Caki2 (cell line): ENCODE results near the gene TES. TPM values are rescaled to one million over a fixed set of nuclear protein-coding genes. Genes with fewer than 3 reads are reported as not detected.

ENCODE experiments used
- DNase-seq: peaks from one replicate; pipeline ENCODE4 v3.0.0-alpha.2; 2015; ENCODE audit warnings: low read depth
- in situ Hi-C: cut with HindIII; loops from 2 replicates; pipeline ENCODE4 v1.10.0; 2016; ENCODE audit warnings: low sequenced_read_pairs, low pct_unique_long_range_greater_than_20kb, mixed read lengths
- total RNA-seq: library from RNA; depleted of rRNA; stranded (reverse); fragments of >200 nt; shearing (Covaris generic); gene quantifications from 2 replicates; pipeline ENCODE4 v1.2.3, GENCODE V29; 2014; ENCODE audit warnings: low replicate concordance

The TES gene
- total RNA-seq, 1 experiment from 2014 or later = 134 TPM

DNA sequence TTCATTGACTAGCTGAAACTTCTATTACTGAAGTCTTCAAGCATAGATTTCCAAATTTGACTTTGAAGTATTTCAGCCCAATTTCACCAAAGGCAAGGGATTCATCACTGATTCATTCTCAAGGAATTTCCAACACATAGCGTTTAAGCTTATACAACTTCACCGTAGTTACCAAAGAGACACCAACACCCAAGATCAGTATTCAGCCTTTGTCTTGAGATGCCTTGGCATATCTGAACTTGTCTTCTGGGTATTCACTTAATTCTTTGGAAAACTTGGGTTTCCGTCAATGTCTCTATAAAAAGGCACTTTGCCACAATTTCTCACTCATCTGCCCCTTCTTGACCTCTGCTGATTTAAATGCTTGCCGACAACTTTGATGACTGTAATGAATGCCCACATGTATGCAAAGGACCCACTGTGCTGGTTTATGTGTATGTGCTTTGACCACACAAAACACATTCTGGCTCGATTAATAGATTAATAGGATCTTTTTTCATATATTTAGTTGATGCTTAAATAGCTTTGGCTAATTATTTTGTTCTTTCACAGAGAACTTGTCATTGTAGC, 49.6 kb downstream of the TES start:
- peak; percentile 52 for DNase-seq
- in situ Hi-C loops = loop anchor here (10.0 kb wide), 1 partner anchor 335 kb away; no protein-coding TSS in a partner anchor

DNA sequence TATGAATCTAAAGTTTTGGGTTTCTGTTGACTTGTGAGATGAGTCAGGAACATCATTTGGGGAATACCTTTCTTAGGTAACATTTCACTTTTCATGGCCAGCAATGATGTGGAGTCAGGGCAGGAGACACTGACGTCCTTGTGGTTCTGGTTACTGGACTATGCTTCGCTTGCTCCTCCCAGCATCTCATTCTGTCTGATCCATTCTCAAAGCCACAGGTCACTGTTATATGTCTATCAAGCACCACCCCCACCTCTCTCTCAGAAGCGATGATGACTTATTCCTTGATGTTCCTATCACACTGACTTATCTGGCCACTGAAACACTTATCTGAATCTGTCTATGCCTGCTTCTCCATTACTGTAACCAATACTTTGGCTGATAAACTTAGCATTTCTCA, 51.6 kb downstream of the TES start:
- DNase-seq = no peak
- in situ Hi-C loops = no loop called here

DNA sequence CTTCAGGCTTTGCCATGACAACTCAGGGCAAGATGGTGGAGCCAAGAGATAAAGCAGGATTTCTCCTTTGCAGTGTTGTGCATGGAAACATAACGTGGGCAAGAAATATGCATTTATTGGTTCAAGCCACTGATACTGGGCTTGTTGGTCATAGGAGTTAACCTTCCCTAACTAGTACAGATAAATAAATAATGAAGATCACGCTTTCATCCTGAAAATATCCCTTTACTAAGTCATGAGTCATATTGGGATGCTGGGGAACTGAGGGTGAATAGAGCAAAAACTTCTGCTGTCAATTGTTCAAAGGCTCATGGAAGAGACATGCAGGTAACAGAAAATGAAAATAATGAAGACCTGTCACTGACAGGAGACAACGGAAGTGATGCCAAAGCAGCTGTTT, 55.5 kb downstream of the TES start:
- DNase-seq = no peak
- in situ Hi-C loops = no loop called here

DNA sequence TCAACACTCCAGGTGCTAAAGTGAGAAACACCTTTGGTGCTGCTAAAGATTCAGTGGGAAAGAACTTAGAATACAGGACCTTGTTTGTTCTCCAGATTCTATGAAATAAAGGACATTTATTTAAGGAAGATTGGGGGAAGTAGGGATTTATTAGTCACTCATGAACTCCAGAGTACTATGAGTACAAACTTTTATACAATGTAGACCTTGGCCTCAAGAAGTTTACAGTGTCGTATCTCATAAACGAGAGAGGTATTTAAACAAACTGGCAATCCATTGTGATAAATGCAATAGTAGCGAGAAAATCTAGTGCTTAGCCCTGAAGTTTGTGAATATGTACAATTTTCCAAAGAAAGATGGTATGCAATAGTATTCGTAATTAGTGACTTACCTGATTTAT, 59.1 kb downstream of the TES start:
- in situ Hi-C loops = no loop called here

DNA sequence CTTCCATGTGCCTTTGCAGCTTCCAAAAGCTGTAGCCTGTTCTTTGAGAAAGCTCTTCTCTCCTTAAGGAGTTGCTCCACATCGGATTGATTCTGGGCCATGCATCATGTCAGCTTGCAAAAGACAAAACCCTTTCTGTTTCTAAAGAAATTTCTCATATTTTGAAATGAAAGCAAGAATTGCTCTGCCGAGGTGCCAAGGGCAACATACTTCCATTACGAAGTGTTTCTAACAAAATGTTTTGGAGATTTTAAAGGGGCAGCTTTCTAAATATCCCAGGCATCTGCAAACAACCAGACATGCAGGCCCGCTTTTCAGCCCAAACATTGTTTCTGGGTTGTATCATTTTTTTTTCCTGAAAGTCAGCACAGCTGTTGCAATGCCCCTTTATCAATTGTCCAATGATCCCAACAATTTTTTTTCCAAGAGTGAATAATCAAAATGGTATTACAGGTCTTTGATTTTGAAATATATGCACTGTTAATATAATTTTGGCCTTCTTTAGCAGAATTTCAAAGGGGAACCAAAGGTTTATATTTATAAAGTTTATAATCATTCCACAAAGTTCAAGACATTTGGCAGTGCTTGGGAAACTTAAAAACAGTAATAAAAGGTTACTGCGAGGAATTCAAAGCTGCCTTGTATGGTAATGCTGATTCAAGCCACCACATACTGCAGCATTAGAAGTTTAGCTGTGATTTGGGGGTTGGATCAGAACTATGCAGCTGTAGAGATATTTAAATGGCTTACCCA, 61.0 kb downstream of the TES start:
- in situ Hi-C loops = no loop called here
- DNase-seq = no peak

More for the DNA sequence above, 59.1 kb downstream of the TES start:
- no peak for DNase-seq

DNA sequence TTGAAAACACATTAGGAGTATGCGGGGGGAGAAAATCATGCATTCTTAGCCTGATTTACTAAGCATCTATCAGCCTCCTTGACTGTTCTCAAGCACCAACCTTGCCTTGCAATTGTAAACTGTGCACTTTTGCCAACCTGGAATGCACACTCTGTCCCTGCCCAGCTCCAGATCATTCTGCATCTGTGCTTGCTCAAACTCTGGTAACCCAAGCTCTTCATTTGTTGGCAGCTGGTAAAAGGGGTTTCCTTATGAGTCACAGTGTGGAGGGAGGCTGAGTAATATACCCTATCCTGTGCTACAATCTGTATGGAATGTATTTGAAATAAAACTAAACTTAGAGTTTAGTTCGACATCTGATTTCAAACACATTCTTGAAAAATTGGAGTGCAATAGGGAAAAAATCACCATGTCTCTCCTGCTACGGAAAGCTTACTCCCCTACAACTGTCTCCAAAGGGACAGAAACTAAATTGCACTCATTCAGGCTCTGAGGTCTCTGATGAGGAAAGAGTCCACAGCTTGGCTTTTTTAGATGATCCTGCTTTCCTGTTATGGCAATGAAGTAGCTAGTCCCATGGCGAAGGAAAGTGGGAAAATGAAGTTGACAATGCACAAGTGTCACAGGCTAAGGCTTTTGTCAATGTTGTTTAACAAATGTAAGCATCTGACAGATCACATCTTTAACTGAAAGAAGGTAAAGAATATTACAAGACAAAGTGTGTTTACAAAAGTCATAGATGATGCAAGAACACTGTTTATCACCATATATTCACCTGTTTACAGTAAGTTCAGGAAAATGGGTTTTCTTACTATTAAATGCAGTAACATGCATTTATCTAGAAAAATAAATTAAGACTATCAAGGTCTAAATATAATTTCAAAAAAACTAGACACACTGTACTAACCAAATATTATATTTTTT, 61.9 kb downstream of the TES start:
- in situ Hi-C loops = no loop called here
- peak; percentile 74 for DNase-seq

DNA sequence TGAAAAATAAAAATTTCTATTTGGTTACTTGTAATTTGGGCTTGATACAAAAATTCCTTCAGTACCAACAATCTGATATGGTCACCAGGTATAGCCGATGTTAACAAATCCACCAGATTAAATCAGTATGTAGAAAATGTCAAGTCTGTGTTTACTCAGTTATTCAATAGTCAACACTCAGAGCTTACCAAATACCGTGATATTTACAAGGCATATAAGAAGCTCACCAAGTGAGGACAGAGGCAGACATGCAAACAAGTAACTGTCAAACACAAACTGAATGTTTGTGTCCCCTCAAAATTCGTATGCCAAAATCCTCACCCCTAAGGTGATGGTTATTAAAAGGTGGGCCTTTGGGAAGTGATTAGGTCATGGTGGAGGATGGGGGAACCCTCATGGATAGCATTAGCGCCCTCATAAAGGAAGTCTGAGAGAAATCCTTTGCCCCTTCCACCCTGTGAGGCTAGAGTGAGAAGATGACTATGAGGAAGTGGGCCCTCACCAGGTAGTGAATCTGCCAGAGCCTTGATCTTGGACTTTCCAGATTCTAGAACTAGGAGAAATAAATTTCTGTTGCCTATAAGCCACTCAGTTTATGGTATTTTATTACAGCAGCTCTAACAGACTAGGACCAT, 63.1 kb downstream of the TES start:
- in situ Hi-C loops = no loop called here
- no peak for DNase-seq

DNA sequence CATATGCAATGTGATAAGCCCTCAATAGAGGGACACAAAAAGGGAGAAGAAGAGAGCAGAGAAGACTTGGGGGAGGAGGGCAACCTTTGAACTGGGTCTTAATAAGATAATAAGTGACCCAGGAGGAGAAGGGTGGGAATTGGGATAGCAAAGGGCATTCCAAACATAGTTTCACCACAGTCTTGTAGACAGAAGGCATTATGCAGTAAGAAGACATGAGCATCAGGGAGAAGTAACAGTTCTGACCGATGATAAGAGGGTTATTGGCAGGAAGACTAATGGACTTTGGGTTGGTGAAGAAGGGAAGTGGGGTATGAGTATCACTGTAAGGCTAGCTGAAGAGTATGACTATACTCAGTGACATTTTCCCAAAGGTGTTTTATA, 63.6 kb downstream of the TES start:
- in situ Hi-C loops = no loop called here
- no peak for DNase-seq

DNA sequence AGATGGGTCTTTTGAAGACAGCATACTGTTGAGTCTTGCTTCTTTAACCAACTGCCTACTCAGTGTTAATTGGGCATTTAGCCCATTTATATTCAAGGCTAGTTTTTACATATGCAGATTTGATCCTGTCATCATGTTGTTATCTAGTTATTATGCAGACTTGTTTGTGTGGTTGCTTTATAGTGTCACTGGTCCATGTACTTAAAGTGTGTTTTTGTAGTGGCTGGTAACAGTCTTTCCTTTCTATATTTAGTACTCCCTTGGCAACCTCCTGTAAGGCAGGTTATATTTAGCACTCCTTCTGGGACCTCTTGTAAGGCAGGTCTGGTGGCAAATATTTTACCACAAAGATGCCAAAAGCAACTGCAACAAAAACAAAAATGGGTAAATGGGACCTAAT, 66.7 kb downstream of the TES start:
- no peak for DNase-seq
- in situ Hi-C loops = no loop called here

DNA sequence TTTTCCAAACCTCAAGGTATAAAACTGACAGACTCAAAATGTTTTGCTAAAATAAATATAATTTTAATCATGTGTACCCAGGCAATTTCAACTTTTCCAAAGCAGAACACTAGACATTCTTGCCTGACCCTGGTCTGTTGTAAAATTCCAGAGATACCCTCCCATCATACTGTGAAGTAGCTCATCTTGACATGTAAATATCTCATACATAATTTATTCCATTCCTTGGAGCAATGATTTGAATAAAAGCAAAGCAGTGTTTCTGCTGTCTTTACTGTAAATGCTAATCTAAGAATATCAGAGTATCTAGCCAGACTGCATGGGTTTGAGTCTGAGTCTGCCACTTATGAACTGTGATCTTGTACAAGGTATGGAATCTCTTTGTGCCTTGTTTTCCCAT, 68.9 kb downstream of the TES start:
- no peak for DNase-seq

DNA sequence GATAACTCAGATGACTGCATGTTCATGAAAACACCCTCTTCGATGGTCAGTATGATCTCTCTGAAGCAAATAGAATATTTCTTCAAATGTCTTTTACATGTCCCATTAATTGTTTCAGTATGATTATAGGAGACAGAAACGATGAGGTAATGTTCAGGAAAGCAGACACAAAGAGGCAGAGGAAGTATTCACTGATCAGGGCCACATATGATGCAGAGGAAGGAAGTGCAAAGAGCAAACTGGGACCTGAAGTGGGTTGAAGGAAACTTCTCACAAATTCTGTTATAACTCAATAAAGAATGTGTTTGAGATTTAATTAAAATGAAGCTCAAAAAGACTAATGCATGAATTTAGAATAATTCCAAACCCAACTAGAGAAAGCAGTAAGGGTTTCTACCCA, 70.5 kb downstream of the TES start:
- in situ Hi-C loops = no loop called here
- no peak for DNase-seq

More for the DNA sequence above, 68.9 kb downstream of the TES start:
- in situ Hi-C loops = no loop called here

DNA sequence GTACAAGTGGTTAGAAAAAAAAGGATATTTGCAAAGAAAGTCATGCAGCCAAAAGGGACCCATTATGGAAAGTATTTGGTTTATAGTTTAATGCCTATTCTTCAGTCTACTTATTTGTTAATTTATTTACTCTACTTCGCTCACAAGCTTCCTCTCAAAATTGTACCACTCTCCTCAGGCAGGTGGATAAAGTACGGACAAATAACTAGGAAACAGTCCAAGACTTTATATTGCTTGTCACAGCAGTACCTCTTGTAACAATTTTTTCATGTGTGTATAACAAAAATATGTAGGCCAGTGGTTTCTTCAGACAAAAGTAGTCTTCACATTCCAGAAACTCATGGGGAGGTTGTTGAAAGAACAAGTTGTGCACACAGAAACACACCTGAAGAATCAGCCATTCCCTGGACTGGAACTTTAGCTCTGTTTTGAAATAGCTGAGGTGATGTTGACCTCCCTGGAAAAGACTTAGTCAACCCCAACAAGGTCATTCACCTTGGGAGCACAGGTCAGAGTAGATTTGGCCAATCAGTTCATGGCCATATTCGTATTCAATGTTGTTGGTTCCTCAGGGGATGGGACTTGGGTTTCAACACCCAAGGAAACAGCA, 73.4 kb downstream of the TES start:
- in situ Hi-C loops = no loop called here
- no peak for DNase-seq

DNA sequence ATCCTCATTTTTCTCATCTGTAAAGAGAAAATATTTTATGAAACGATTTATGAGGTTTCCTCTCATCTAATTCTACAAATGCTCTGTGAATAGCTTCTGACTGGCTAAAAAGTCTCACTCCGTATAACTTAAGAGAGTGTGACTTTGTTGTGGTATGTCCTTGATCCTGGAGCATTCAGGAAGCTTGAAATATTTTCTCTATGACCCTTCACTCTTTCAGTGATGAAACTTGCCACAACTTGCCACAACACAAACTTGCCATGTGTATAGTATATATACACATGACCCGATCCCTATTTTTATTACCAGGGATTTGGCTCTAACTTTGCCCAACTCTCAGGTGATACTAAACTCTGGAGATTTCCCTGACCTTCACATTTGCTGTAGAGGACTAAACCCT, 74.1 kb downstream of the TES start:
- DNase-seq = no peak
- in situ Hi-C loops = no loop called here

DNA sequence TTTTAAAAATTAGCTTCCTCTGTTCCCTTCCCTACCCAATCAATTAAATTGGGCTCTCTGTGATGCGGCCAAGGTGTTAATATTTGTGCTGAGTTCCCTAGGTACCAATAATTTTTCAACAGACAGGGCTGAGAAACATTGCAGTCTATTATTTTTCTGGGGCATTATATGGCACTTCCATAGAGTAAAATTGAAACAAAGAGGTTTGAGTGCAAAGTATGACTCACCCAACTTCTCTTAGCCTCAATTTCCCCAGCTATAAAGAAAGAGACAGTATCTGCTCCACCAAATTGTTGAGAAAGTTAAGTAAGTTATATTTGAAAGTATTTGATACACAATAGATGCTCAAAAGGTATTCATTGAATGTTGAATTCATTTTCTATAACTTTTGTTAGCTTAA, 74.9 kb downstream of the TES start:
- in situ Hi-C loops = no loop called here
- DNase-seq = no peak

DNA sequence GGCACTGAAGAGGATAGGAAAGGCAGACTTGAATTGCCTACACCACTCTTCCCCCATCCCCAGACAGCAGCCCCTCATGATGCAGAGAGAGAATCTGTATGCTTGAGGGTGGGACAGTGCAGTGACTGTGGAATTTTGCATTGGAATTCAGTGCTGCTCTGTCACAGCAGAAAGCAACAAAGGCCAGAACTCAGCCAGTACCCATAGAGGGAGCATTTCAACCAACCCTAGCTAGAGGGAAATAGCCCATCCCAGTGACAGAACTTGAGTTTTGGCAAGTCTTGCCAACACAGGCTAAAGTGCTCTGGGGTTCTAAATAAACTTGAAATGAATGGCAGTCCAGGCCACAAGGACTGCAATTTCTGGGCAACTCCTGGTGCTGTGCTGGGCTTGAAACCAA, 80.4 kb downstream of the TES start:
- no peak for DNase-seq
- in situ Hi-C loops = no loop called here

DNA sequence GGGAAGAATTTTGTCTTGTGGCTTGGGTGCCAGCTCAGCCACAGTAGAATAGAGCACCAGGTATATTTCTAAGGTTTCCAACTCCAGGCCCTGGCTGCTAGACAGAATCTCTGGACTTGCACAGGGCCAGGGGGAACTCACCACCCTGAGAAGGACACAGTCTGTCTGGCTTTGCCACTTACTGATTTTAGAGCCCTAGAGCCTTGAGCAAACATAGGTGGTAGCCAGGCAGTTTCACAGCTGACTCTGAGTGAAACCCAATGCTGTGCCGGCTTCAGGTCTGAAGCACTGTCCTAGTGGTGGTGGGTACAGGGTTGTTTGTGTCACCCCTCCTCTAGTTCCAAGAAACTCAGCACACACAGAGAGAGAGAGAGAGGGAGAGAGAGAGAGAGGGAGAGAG, 81.6 kb downstream of the TES start:
- DNase-seq = no peak
- in situ Hi-C loops = no loop called here

DNA sequence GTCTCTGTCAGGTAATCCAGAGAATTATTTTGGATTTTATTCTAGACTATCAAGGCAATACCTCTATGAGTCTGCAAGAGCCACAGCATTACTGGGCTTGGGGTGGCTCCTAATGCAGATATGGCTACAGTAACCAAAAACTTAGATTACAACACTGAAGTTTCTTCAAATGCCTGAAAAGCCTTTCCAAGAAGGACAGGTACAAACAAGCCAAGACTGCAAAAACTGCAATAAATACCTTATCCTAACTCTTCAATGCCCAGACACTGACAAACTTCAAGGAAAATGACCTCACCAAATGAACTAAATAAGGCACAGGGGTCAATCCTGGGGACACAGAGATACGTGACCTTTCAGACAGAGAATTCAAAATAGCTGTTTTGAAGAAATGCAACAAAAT, 82.0 kb downstream of the TES start:
- in situ Hi-C loops = no loop called here
- DNase-seq = no peak

DNA sequence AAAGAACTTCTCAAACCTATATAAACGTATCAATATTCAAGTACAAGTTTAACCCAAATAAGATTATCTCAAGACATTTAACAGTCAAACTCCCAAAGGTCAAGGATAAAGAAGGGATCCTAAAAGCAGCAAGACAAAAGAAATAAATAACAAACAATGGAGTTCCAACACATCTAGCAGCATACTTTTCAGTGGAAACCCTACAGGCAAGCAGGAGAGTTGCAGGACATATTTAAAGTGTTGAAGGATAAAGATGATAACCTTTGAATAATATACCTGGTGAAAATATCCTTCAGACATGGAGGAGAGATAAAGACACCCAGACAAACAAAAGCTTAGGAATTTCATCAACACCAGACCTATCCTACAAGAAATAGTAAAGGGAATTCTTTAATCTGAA, 82.8 kb downstream of the TES start:
- no peak for DNase-seq
- in situ Hi-C loops = no loop called here
